Dermis microvascular lymphatic vessel endothelial cell (primary cell): ENCODE results near the gene CAPN8. TPM values are rescaled to one million over a fixed set of nuclear protein-coding genes. Genes with fewer than 3 reads are reported as not detected.

Source experiments
- DNase-seq, 2 donors: peaks; one replicate each; pipeline versions ENCODE4 v3.0.0 to v3.0.0-alpha.2; 2010; ENCODE audit warnings: low read depth in 2 of 2
- total RNA-seq: library from RNA; depleted of rRNA; stranded (reverse); fragments of >200 nt; gene quantifications from 2 replicates; pipeline ENCODE4 v1.2.1, GENCODE V29; 2014

Gene CAPN8
- total RNA-seq: not detected in 2 replicates

- DNase-seq: no peak
Observed at GRCh38 chr1:223665592-223666312, at the start of gene CAPN8. Gene CAPN8 (minus strand): TSS chr1:223665701. CDS start chr1:223665646, 55 bp downstream.

GRCh38 chr1:223714849-223715603, 49.5 kb upstream of the CAPN8 start:
- DNase-seq: peak in 1 of 2 donors; percentile 91

DNA sequence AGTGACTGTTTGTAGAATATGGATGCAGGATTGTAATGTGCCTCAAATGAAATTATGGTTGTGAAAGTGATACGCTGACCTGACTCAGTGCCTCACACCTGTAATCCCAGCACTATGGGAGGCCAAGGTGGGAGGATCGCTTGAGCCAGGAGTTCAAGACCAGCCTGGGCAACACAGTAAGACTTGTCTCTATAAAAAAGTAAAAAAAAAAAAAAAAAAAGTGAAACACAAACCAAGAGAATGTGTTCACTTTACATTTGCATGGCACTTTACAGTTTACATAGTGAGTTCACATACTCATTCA, 48.9 kb upstream of the CAPN8 start:
- no peak for DNase-seq

DNA sequence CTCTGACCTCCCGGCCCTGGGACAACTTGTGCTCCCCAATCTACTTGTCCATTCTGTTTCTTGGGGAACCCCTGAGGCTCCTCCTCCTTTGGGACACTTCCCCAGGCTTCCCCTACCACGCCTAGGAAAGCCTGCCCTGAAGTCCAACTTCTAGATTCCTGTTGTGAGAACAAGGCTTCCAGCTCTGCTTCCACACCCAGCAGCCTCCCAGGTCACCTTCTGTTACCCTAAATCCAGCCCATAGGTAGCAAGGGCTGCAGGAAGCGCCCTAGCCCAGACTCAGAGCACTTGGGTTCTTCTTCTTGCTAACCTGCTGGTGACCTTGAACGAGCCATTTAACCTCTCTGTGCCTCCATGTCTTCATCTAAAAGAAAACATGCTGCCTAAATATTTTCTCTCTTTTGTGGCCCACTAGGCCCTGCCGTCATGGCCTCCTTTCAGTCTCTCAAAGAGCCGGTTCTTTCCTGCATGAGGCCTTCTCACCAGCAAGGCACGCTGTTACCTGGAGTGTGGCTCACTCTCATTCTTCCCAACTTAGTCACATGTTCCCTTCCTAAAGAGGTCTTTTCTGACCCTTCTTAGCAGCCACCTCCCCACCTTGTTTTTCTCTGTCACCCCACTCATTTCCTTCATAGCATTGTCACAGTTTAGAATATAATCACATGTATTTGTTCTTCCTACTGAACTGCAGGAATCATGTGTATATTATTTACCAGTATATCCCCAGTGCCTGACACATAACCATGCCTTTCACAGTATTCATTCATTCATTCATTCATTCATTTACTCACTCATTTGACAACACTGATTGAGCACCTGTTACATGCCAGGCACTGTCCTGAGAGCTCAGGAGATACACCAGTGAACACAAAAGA, 48.3 kb upstream of the CAPN8 start:
- no peak for DNase-seq

GRCh38 chr1:223712850-223713474, 47.5 kb upstream of the CAPN8 start:
- DNase-seq: no peak

- DNase-seq: peak; percentile 55 to 91
Observed at GRCh38 chr1:223712194-223712849, 46.8 kb upstream of the CAPN8 start, which contains the start of gene CAPN2. Gene CAPN2 (plus strand): TSS chr1:223712539. CDS start chr1:223712641, 102 bp downstream.

- no peak for DNase-seq
Observed at GRCh38 chr1:223711747-223712193, 46.3 kb upstream of the CAPN8 start.

GRCh38 chr1:223711173-223711572, 45.7 kb upstream of the CAPN8 start:
- no peak for DNase-seq

- no peak for DNase-seq
Observed at GRCh38 chr1:223710179-223711133, 45.0 kb upstream of the CAPN8 start.

GRCh38 chr1:223709598-223709997, 44.1 kb upstream of the CAPN8 start:
- DNase-seq: peak in 1 of 2 donors; percentile 45

DNA sequence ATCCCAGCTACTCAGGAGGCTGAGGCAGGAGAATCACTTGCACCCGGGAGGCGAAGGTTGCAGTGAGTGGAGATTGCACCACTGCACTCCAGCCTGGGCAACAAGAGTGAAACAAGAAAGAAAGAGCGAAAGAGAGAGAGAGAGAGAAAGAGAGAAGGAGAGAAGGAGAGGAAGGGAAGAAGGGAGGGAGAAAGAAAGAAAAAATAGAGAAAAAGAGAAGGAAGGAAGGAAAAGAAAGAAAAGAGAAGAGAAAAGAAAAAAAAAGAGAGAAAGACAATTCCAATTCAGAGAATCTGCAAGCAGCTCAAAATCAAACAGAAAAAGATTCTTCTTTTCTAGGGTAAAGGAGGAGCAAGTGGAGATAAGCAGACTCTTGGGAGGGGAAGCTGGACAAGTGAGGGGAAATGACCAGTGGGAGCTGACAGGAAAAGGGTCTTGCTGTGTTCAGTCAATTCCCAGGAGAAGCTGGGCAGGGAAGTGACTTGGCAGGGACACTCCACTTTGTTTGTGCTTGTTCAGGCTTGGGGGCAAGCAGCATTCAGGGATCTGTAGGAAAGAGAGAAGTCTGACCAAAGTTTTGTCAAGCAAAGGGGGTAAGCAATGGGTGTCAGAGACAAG, 43.3 kb upstream of the CAPN8 start:
- peak in 1 of 2 donors; percentile 62 for DNase-seq

DNA sequence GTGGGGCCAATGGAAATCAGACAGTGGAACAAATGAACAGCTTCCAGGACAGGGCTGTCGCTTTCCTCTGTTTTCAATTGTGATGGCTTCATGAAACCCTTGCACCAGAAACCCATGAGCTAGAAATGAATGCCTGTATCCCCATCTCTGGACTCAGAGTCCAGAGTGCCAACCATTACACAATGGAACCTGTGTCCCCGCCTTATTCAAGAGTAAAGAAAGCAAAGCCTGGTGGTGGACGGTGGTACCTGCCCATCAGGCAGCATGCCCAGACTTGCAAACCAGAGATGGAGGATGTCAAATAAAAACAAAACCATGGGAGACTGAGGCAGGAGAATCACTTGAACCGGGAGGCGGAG, 42.5 kb upstream of the CAPN8 start:
- DNase-seq: no peak

DNA sequence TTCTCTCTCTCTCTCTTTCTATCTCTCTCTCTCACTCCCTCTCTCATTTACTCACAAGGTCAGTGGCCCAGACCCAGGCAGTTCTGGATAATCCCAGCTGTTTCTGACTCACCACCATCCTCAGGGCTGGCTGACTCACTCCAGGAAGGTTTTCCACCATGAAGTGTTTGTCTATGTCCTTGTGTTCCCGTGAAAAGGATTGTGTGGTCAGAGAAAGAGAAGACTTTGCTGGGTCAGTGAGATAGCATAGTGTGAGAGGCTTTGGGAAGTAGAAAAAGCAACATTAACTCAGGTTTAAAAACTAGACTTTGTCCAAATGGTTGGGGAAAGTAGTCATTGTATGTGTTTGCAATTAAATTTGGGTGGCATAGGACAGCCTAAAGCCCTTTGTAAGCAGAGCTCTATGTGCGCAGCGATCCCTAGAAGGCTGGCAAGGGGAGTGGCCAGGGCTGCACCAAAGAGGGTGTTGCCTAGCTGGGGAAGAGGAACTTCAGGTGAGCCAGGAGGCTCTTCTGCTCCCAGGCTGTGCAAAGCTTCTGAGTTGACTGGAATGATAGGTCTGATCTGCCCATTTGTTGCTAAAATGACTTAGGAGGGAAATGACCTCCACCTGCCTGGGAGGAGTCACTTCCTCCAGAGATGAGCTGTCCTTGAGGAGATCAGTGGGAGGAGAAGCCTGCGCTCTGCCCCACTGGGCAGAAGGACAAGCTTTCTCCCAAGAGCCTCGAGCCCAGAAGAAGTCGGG, 41.9 kb upstream of the CAPN8 start:
- DNase-seq: peak in 1 of 2 donors; percentile 97

GRCh38 chr1:223706077-223706973, 40.8 kb upstream of the CAPN8 start:
- DNase-seq: peak in 1 of 2 donors; percentile 39

- DNase-seq: peak in 1 of 2 donors; percentile 58
Observed at GRCh38 chr1:223704921-223705878, 39.7 kb upstream of the CAPN8 start.

- DNase-seq: no peak
Observed at GRCh38 chr1:223703668-223704013, 38.1 kb upstream of the CAPN8 start.
